GM13976 (cell line): ENCODE measurements around the gene RIN1.

Source experiments
- DNase-seq: peaks from one replicate; pipeline ENCODE4 v3.0.0; 2012; ENCODE audit warnings: low spot score
- CTCF ChIP-seq: IDR thresholded peaks from 2 replicates; pipeline ENCODE4 v1.5.1; 2012; ENCODE audit warnings: borderline replicate concordance, mild to moderate bottlenecking; ENCODE audit not compliant: insufficient read depth; ENCODE audit errors: extremely low read depth, missing control alignments, control extremely low read depth
- in situ Hi-C: fragments of 300-500 bp; cut with MboI; formaldehyde crosslinking; loops from one replicate; pipeline ENCODE4 v1.12.0; 2022; ENCODE audit warnings: low sequenced_read_pairs, mixed read lengths, inconsistent platforms; ENCODE audit not compliant: unreplicated experiment

Gene RIN1

GRCh38 chr11:66286699-66287098, 49.5 kb downstream of the RIN1 start:
- no peak for DNase-seq
- in situ Hi-C loops, result no loop called here
- TF ChIP-seq CTCF, result no peak

- TF ChIP-seq CTCF, result no peak
- in situ Hi-C loops, result no loop called here
Measured at GRCh38 chr11:66285250-66285947, 50.8 kb downstream of the RIN1 start.

GRCh38 chr11:66284526-66285078, 51.6 kb downstream of the RIN1 start:
- no peak for TF ChIP-seq CTCF
- in situ Hi-C loops, result no loop called here
- no peak for DNase-seq

More at GRCh38 chr11:66285250-66285947, 50.8 kb downstream of the RIN1 start:
- DNase-seq, result no peak

GRCh38 chr11:66283461-66284105, 52.7 kb downstream of the RIN1 start:
- in situ Hi-C loops, result no loop called here
- no peak for TF ChIP-seq CTCF
- DNase-seq, result no peak

- peak; percentile 99 for DNase-seq
- TF ChIP-seq CTCF, result peak; percentile 97
- in situ Hi-C loops, result no loop called here
Measured at GRCh38 chr11:66282468-66283455, 53.5 kb downstream of the RIN1 start.
